ENCODE measurements around the gene RAMP1. TPM values are rescaled to one million over a fixed set of nuclear protein-coding genes. Genes with fewer than 3 reads are reported as not detected.

The RAMP1 gene
- total RNA-seq, 1 experiment from 2014 or later = 0.63 TPM

GRCh38 chr2:237863689-237864443 lies 4.4 kb downstream of the RAMP1 start:
- DNase-seq = no peak
- Histone ChIP-seq H2BK15ac (ENCODE audit: low read depth, low read length) (no peak overlapping the region), H3K4me1 (ENCODE audit: insufficient read depth, low read length) (no peaks in the 10 kb centered on the region; the same call in 1 of the 2 replicates), H3K79me1 (ENCODE audit: insufficient read depth, low read depth, low read length, poor library complexity, severe bottlenecking) (no peaks in the 10 kb centered on the region), H4K5ac (ENCODE audit: insufficient read length, low read depth, low read length) (no peak overlapping the region), H2BK5ac (ENCODE audit: insufficient read length, low read length) (no peak overlapping the region), H3K9ac (ENCODE audit: extremely low read depth, insufficient read length, low read length) (no peak overlapping the region), H2BK120ac (ENCODE audit: low read depth, low read length, poor library complexity, severe bottlenecking) (no peak overlapping the region), H3K14ac (ENCODE audit: insufficient read depth, low read length) (no peak overlapping the region), H4K8ac (replicated peaks; ENCODE audit: insufficient read length, low read depth, low read length) (no peak overlapping the region), H3K23me2 (ENCODE audit: insufficient read length, low read depth, low read length, poor library complexity, severe bottlenecking) (peaks cover 6% of the 10 kb centered on the region), H3K79me2 (ENCODE audit: insufficient read depth, low read length) (no peaks in the 10 kb centered on the region), H3K18ac (ENCODE audit: insufficient read length, low read depth, low read length) (no peak overlapping the region), H4K20me1 (ENCODE audit: control insufficient read depth, insufficient read depth, insufficient read length) (no peaks in the 10 kb centered on the region), H2BK12ac (ENCODE audit: insufficient read length, low read depth, low read length) (no peak overlapping the region), H3K23ac (ENCODE audit: insufficient read length, low read depth, low read length) (no peak overlapping the region), H3T11ph (ENCODE audit: low read length) (no peak overlapping the region), H3K4ac (ENCODE audit: low read depth, low read length) (no peak overlapping the region), H3K56ac (ENCODE audit: insufficient read length, low read depth, low read length) (no peak overlapping the region), H2BK20ac (ENCODE audit: low read depth, low read length, poor library complexity, severe bottlenecking) (no peak overlapping the region), H4K91ac (ENCODE audit: insufficient read length, low read depth, low read length) (no peak overlapping the region), H3K27ac (ENCODE audit: insufficient read length, low read depth, low read length) (no peak overlapping the region), H2AFZ (ENCODE audit: low read length) (no peak overlapping the region), H3K9me3 (ENCODE audit: control insufficient read depth, low read depth, low read length) (no peaks in the 10 kb centered on the region), H3K27me3 (ENCODE audit: insufficient read depth, low read length) (peaks cover 7% of the 10 kb centered on the region; the same call in 1 of the 2 replicates), H3K4me2 (ENCODE audit: insufficient read depth, insufficient read length, low read length) (no peak overlapping the region), H2AK5ac (ENCODE audit: insufficient read length, low read length) (no peak overlapping the region)
- no peaks in the 10 kb centered on the region for H3K9me3 Mint-ChIP-seq
- H3K4me3 Mint-ChIP-seq = no peak overlapping the region
- no peaks in the 10 kb centered on the region for H3K36me3 Mint-ChIP-seq (ENCODE audit: insufficient read depth in 1 of 3, low read depth in 3 of 3)
- WGBS (ENCODE audit: extremely low coverage, insufficient read length, low lambda C conversion rate) = no CpG with 5 or more reads among the region's 22 CpGs
- H3K27ac Mint-ChIP-seq = peak overlapping the region in 1 of 3 experiments; percentile 88; a peak in 3 of 7 replicates
- peaks cover 37% of the 10 kb centered on the region for H3K27me3 Mint-ChIP-seq (ENCODE audit: low read depth)
- TF ChIP-seq, protein P1, sequence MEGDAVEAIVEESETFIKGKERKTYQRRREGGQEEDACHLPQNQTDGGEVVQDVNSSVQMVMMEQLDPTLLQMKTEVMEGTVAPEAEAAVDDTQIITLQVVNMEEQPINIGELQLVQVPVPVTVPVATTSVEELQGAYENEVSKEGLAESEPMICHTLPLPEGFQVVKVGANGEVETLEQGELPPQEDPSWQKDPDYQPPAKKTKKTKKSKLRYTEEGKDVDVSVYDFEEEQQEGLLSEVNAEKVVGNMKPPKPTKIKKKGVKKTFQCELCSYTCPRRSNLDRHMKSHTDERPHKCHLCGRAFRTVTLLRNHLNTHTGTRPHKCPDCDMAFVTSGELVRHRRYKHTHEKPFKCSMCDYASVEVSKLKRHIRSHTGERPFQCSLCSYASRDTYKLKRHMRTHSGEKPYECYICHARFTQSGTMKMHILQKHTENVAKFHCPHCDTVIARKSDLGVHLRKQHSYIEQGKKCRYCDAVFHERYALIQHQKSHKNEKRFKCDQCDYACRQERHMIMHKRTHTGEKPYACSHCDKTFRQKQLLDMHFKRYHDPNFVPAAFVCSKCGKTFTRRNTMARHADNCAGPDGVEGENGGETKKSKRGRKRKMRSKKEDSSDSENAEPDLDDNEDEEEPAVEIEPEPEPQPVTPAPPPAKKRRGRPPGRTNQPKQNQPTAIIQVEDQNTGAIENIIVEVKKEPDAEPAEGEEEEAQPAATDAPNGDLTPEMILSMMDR (conservative IDR thresholded peaks at IDR 0.05) = no peak
- H3K4me1 Mint-ChIP-seq = peaks cover 17 to 20% of the 10 kb centered on the region in 2 experiments

Measured in H9 (cell line).